LNCAP (cell line): Measurements from ENCODE around the gene SOX6.

Source experiments
- TF ChIP-seq, protein P1 (sequence below): fragments of 450-650 bp; IDR thresholded peaks from 2 replicates; pipeline ENCODE4 v1.5.1; 2017; ENCODE audit warnings: mild to moderate bottlenecking

Gene SOX6

DNA sequence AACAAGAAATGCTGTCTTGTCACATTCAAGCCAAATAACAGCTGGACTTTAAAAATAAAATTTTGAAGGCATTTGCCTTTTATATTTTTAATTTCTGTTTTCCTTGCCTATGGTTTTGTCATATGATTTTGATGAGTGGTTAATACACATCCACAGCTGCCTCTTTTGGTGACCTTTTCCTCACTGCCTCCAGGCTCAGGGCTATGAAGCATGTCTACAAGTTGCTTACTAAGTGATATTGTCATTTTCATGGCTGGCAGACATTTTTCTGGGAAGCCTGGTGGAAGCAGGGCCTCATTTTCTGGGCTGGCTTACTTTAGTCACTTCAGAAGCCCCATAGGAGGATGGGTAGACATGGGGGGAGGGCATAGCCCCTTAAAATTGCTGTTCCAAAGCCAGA, 344.9 kb downstream of the SOX6 start:
- TF ChIP-seq, protein P1, sequence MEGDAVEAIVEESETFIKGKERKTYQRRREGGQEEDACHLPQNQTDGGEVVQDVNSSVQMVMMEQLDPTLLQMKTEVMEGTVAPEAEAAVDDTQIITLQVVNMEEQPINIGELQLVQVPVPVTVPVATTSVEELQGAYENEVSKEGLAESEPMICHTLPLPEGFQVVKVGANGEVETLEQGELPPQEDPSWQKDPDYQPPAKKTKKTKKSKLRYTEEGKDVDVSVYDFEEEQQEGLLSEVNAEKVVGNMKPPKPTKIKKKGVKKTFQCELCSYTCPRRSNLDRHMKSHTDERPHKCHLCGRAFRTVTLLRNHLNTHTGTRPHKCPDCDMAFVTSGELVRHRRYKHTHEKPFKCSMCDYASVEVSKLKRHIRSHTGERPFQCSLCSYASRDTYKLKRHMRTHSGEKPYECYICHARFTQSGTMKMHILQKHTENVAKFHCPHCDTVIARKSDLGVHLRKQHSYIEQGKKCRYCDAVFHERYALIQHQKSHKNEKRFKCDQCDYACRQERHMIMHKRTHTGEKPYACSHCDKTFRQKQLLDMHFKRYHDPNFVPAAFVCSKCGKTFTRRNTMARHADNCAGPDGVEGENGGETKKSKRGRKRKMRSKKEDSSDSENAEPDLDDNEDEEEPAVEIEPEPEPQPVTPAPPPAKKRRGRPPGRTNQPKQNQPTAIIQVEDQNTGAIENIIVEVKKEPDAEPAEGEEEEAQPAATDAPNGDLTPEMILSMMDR, result no peak

DNA sequence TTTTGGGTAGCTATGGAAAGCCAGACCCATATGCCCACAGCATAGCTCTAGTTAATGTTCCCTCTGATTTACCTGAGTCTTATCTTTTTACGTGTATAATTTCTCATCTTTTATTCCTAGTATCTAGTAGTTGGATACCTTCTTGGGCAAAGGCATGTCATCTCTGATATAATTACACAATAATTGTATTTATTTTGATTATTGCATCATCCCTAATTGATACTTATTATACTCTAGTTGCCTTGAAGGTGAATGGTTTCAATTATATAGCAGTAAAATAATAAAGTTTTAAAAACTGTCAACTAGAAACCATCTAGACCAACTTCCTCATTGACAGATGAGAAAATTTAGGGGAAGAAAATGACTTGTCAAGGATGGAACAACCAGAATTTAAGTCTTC, 347.3 kb downstream of the SOX6 start:
- TF ChIP-seq, protein P1, result no peak

DNA sequence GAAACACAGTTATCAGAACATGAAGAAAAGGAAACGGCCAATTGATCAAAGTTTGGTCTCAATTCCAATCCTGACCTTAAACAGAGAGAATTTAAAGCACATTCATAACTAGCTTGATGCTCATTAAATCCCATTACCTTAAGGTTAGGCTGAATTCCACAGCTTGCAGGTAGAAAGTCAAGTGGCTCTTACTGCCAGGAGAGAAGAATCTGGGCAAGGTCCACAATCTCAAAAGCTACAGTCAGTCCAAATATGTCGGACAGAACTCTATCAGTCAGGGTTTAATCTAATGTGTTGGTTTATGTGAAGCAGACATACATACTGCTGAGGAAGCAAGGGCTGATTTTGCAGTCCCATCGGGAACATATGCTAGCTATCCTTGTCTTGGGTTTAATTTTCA, 348.8 kb downstream of the SOX6 start:
- TF ChIP-seq, protein P1, result no peak

DNA sequence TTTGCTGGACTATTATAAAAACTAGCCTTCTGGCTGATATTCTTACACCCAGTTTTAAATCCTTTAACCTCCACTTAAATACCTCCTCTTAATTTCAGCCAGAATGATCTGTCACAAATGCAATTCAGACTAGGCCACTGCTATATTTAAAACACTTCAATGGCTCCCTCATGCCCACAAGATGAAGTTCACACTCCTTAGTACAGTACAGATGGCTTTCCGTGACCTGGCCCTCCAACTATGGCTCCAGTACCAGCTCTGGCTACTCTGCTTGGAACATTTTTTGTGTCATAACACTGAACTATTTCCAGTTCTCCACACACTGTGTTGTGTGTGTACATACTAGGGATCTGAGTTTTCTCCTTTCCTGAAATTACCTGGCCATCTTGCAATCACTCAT, 353.4 kb downstream of the SOX6 start:
- TF ChIP-seq, protein P1, result no peak

DNA sequence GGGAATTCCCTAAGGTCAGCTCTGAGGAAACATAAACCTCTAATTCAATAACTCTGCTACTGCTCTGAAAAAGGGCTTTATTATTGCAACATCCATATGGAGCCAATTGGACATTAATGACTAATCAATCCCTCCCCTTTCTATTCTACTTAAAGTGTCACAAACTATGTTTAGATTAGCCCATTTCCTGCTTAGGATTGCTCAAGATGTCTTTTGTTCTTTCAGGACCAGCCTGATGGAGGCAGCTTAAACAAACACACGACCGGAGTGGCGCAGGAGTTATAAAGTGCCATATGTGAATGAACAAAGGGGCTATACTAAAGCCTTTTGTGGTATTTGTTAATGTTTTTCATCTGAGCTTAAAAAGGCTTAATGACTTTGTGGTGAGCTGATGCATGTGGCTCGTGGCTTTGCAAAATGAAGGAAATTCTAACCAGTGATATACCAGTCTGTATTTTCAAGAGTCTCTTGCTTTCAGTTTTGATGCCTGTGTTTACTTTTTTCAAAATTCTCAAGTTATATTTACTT, 354.4 kb downstream of the SOX6 start:
- TF ChIP-seq, protein P1, result no peak

DNA sequence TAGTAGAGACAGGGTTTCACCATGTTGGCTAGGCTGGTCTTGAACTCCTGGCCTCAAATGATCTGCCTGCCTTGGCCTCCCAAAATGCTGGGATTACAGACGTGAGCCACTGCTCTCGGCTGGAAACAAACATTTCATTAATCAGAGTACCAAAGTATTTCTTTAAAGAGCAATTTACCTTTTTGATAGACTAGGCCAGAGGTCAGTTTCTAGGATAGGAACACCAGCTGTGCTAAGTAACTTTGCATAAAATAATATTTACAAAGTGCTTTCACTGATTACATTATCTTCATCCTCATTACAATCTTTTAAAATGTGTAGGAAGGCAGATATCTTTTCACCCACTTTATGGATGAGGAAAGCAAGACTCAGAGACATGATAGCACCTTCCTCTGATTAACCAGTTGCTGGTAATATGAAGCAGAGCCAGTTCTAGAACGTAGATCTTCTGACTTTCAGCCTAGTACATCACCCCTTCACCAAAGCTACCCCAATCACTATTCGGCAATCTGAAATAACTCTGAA, 355.2 kb downstream of the SOX6 start:
- TF ChIP-seq, protein P1, result no peak

DNA sequence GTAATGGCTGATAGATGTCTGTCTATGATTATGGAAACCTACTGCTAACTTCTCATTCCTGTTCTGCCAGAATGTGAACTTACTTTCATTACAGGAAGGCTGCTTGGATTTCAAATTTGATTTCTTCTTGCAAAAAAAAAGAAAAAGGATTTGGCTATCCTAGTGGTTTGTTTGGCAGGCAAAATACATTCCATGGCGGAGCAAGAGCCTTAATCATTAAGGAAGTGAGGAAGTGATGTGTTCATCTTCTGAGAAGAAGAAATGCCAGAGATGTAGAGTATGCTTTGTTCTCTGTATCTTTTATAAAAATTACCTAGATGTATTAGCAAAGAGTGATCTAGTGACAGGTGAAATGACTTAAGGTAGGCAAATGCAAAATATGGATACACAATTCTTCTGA, 356.3 kb downstream of the SOX6 start:
- TF ChIP-seq, protein P1, result no peak

DNA sequence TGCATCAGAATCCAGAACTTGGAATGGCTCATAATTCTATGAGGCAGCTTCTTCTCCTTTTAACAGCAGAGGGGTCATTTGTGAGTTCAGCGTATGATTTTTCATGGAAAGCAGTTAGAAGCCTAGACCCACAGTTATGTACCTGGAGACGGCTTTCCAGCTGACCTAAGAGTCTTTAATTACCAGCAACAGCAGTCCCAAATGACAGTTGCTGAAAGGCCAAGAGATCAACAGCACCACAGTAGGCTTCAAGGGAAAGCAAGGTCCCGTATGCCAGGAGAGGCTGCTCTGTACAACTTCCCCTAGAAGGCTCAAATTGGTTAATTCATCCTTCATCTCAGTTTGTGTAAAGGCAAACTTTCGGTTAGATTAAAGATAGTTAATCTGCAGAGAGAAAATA, 363.0 kb downstream of the SOX6 start:
- TF ChIP-seq, protein P1, result no peak
